HG03280 (cell line): ENCODE results near the gene FXYD4.

Experiments used
- ATAC-seq: cut with Tn5 transposase; IDR thresholded peaks from one replicate; pipeline ENCODE4 v1.9.1; 2021; ENCODE audit warnings: mild to moderate bottlenecking, moderate library complexity; ENCODE audit not compliant: unreplicated experiment

The FXYD4 gene

GRCh38 chr10:43343126-43343525 is 28.3 kb upstream of the FXYD4 start:
- ATAC-seq = no peak

DNA sequence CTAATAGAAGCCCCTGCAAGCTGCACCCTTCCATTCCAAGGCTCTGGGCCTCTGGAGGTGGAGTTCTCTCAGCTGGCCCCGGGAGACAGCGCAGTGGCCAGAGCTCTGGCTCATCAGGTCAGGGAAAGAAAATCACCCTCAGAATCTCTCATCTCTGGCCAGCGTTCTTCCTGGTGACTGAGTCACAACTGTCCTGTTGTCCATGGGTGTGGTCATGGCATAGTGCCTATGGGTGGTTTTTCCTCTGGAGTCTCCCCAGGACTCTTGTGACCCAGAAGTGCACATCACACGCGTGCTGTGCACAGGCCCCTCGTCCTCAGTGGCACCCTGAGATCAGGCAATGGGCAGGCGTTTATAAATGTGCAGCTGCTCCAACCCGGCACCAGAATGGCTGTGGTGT is 27.4 kb upstream of the FXYD4 start:
- no peak for ATAC-seq

GRCh38 chr10:43347997-43348396 is 23.4 kb upstream of the FXYD4 start:
- no peak for ATAC-seq

DNA sequence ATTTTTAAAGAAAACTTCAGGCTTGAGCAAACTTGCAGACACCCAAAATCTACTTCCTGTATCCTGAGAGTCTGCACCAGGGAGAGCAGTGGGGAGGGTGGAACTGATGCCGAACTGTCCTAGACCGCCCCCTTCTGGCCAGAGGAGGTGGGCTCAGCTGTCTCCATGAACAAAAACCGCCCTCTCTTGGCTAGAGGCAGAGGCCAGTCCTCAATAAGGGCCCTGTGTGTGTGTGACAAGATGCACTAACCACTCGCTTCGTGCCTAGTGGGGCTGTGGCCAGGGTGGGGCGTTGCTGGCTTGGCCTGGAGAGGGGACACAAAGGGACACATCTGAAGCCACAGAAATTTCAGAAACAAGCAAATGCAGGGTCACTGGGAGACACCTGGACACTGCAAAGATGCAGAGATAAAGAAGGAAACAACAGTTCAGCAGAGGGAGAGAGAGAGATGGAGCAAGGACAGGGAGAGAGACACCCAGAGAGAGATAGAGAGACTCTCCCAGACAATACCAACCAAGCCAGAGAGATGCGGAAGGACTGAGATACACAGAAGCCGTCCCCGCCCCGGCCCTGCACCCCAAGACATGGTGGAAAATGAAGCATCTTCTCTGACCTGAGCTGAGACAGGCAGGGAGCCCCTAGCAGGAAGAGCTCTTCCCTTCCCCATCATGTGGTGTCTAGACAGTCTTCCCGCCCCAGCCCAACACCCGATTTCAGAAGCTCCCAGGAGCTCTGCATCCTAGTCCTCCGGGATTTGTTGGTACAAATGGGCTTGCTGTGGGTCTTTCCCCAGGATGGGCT is 22.7 kb upstream of the FXYD4 start:
- peak; percentile 99 for ATAC-seq

GRCh38 chr10:43350156-43350555 is 21.3 kb upstream of the FXYD4 start:
- no peak for ATAC-seq

GRCh38 chr10:43350686-43351085 is 20.8 kb upstream of the FXYD4 start:
- ATAC-seq = no peak

GRCh38 chr10:43351301-43351700 is 20.1 kb upstream of the FXYD4 start:
- no peak for ATAC-seq

- no peak for ATAC-seq
These were observed 18.5 kb upstream of the FXYD4 start for GRCh38 chr10:43352951-43353350.

- ATAC-seq = no peak
These were observed 17.7 kb upstream of the FXYD4 start for GRCh38 chr10:43353495-43354329.

GRCh38 chr10:43354330-43354635 is 17.2 kb upstream of the FXYD4 start:
- ATAC-seq = no peak

GRCh38 chr10:43354879-43355380 is 16.5 kb upstream of the FXYD4 start:
- no peak for ATAC-seq

GRCh38 chr10:43355749-43356371 is 15.6 kb upstream of the FXYD4 start:
- no peak for ATAC-seq

DNA sequence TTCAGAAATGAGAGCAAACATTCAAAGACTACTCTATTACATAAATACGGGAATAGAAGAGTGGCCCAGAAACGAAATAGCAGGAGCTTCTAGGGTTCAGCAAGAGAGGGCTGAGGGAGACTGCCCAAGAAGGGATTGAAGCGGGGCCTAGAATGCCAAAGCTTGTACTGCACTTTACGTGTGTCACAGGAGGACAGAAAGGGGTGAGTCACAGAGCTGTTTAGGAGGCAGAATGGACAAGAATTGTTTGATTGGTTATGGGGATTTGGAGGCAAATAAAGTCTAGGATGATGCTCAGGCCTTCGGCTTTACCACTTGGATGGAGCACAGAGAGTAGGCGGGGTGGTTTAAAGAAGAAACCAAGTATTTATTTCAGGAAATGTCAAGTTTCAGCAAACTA is 11.3 kb upstream of the FXYD4 start:
- ATAC-seq = no peak

GRCh38 chr10:43361547-43362190 is 9.8 kb upstream of the FXYD4 start:
- ATAC-seq = peak; percentile 0

GRCh38 chr10:43362191-43362839 is 9.1 kb upstream of the FXYD4 start:
- ATAC-seq = peak; percentile 97

DNA sequence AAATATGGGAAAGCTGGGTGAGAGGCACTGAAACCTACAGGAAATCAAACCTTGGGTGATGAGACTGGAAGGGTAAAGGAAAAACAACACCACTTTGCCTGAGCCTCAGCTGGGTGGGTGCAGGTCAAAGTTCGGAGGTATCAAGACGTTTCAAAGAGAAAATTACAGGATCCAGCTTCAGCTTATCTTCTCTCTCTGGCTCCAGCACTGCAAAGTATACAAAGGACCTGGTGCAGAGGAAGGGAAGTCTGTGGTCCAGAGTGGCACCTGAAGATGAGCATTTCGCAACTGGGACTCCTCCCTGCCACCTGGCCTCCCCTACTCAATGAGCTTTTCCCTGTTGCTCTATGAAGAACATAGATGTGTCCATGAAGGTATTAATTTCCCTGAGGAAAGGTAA is 6.4 kb upstream of the FXYD4 start:
- ATAC-seq = no peak

GRCh38 chr10:43369921-43370320 is 1.5 kb upstream of the FXYD4 start:
- ATAC-seq = no peak

DNA sequence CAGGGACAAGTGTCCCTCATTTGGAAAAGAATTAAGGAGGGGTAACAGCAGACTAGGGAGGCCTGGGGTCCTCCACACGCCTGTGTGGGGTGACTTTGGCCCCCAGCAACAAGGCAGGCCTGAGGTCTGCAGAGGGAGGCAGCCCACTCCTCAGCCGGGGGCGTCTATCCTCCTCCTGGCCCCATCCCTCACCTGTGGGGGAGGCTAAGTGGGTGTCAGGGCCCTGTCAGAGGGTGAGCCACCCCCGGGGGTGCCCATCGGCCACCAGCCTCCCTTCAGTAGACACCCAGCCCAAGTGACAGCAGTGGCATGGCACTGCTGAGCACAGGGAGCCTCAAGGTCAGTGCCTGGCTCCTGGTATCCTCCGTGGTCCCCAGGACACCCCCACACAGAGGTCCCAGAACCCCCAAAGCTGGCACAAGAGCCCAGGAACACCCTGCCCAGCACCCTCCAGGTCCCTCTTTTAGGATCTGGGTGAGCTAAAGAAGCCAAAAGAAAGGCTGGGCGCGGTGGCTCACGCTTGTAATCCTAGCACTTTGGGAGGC is 693 bp upstream of the FXYD4 start:
- no peak for ATAC-seq

DNA sequence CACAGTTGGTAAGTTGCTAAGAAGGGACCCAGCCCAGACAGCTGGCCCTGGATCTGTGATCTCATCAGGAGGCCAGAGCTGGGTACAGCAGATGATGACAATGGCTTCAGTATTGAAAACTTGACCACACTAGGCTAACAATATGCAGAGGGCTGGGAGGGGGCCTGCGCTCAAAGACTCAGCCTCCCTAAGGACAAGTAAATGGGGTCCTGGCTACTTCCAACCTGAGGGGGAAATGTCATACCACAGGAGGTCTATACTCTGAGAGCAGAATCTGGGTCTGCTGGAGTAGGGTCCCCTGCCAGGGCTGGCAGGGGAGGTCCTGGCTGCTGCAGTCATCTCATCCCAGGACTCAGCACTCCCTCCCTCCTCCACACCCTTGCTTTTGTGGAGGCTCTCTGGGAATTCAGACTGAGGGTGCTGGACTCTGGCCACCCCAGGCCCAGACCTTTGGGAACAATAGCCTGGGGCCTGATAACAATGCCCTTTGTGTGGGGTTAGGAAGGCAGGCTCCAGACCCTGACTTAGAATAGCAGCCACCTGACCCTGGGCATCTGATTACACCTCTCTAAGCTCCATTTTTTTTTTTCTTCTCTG is 1.4 kb downstream of the FXYD4 start:
- ATAC-seq = no peak

- no peak for ATAC-seq
These were observed 2.0 kb downstream of the FXYD4 start for GRCh38 chr10:43373461-43373860.
